Small intestine (tissue), 7 donors: ENCODE results near the gene KCTD10. TPM values are rescaled to one million over a fixed set of nuclear protein-coding genes. Genes with fewer than 3 reads are reported as not detected.

Experiments used
- DNase-seq, 2 donors: peaks; one replicate each; pipeline versions ENCODE4 v3.0.0 to v3.0.0-alpha.2; 2013
- FAIRE-seq: peaks from 2 replicates; lab custom pipeline; 2012; peaks lifted over from hg19 to GRCh38; lab: Jason Lieb, UNC
- H3K27ac ChIP-seq, 3 donors: one replicate each; pipeline ENCODE4 v1.5.1; 2013; ENCODE audit warnings: low read length in 2 of 3, mild to moderate bottlenecking in 2 of 3, control low read depth in 1 of 3, inconsistent platforms in 1 of 3, low read depth in 1 of 3, moderate library complexity in 1 of 3
- H3K27me3 ChIP-seq, 3 donors: one replicate each; pipeline ENCODE4 v1.6.1; 2013; ENCODE audit warnings: low read length in 3 of 3, inconsistent platforms in 1 of 3; ENCODE audit not compliant: control insufficient read depth in 3 of 3, insufficient read depth in 3 of 3
- H3K36me3 ChIP-seq, 3 donors: one replicate each; pipeline ENCODE4 v1.6.1; 2013; ENCODE audit warnings: low read length in 3 of 3, inconsistent platforms in 1 of 3, low read depth in 1 of 3, mild to moderate bottlenecking in 1 of 3, moderate library complexity in 1 of 3; ENCODE audit not compliant: control insufficient read depth in 3 of 3, insufficient read depth in 2 of 3
- H3K4me1 ChIP-seq, 3 donors: one replicate each; pipeline ENCODE4 v1.6.1; 2013; ENCODE audit warnings: low read length in 2 of 3, inconsistent platforms in 1 of 3, low read depth in 1 of 3, mild to moderate bottlenecking in 1 of 3, moderate library complexity in 1 of 3; ENCODE audit not compliant: control insufficient read depth in 3 of 3, insufficient read depth in 2 of 3
- H3K4me3 ChIP-seq, 3 donors: one replicate each; pipeline ENCODE4 v1.5.1; 2013; ENCODE audit warnings: low read length in 3 of 3, control low read depth in 1 of 3, inconsistent platforms in 1 of 3, low read depth in 1 of 3, mild to moderate bottlenecking in 1 of 3, moderate library complexity in 1 of 3
- H3K9me3 ChIP-seq, 2 donors: one replicate each; pipeline ENCODE4 v1.6.1; 2013; ENCODE audit warnings: low read depth in 1 of 2, low read length in 1 of 2; ENCODE audit not compliant: control insufficient read depth in 2 of 2, insufficient read depth in 1 of 2
- WGBS, 3 donors: extraction: QIAGEN DNeasy Blood & Tissue Kit; methylation state at CpG; one replicate each; pipeline ENCODE4 v1.1.7; 2013; 5-methylcytosine and 5-hydroxymethylcytosine counted together
- polyA plus RNA-seq, 4 donors: library from polyadenylated mRNA; stranded (reverse) in 3 of 4; unstranded in 1 of 4; fragments of 200-250 nt in 3 of 4; fragments of 120-200 nt in 1 of 4; gene quantifications; one replicate each; pipeline versions ENCODE4 v1.2.1 to v1.2.3, GENCODE V29; 2013
- donor health status: healthy with polysubstance abuse.
- donor health status: control.
- donor health status: control.
- donor health status: Bipolar disorder and iron deficiency.
- donor health status: healthy.

Gene KCTD10
- polyA plus RNA-seq, 4 donors, result 14.3 to 28.4 (median 19.0) TPM

- no peaks in the 10 kb centered on the region for H3K4me1 ChIP-seq
- H3K27me3 ChIP-seq, result no peaks in the 10 kb centered on the region
- H3K4me3 ChIP-seq, result no peak overlapping the region
- FAIRE-seq (no peak), DNase-seq (no peak)
- H3K36me3 ChIP-seq, result peaks cover 18 to 45% (median 32%) of the 10 kb centered on the region in 3 donors
- no peak overlapping the region for H3K27ac ChIP-seq
- no peaks in the 10 kb centered on the region for H3K9me3 ChIP-seq
Observed at GRCh38 chr12:109493090-109493489, 16.0 kb upstream of the KCTD10 start.

GRCh38 chr12:109492371-109492770, 15.3 kb upstream of the KCTD10 start:
- no peak for DNase-seq
- no peaks in the 10 kb centered on the region for H3K27me3 ChIP-seq
- peaks cover 18 to 48% (median 38%) of the 10 kb centered on the region in 3 donors for H3K36me3 ChIP-seq
- no peak overlapping the region for H3K27ac ChIP-seq
- whole genome bisulfite sequencing, 3 donors, result 80 to 98% (median 94%) methylated on average over 5 of the region's 5 CpGs
- no peak overlapping the region for H3K4me3 ChIP-seq
- H3K9me3 ChIP-seq, result no peaks in the 10 kb centered on the region
- FAIRE-seq, result no peak
- no peaks in the 10 kb centered on the region for H3K4me1 ChIP-seq

- DNase-seq (no peak), FAIRE-seq (no peak)
- H3K4me1 ChIP-seq, result no peaks in the 10 kb centered on the region
- no peak overlapping the region for H3K27ac ChIP-seq
- H3K36me3 ChIP-seq, result peaks cover 18 to 55% (median 39%) of the 10 kb centered on the region in 3 donors
- no peaks in the 10 kb centered on the region for H3K9me3 ChIP-seq
- 94 to 96% (median 96%) methylated on average over 4 of the region's 4 CpGs for WGBS, 3 donors
- no peaks in the 10 kb centered on the region for H3K27me3 ChIP-seq
- no peak overlapping the region for H3K4me3 ChIP-seq
Observed at GRCh38 chr12:109491671-109492070, 14.6 kb upstream of the KCTD10 start.

- Histone ChIP-seq H3K27ac (no peak overlapping the region), H3K9me3 (no peaks in the 10 kb centered on the region), H3K36me3 (peaks cover 22 to 60% (median 45%) of the 10 kb centered on the region in 3 donors), H3K4me3 (no peak overlapping the region), H3K27me3 (no peaks in the 10 kb centered on the region), H3K4me1 (no peaks in the 10 kb centered on the region)
- 83 to 89% (median 85%) methylated on average over 1 of the region's 1 CpG for WGBS, 3 donors
- DNase-seq, result no peak
- FAIRE-seq, result no peak
Observed at GRCh38 chr12:109489955-109490565, 13.0 kb upstream of the KCTD10 start.

DNA sequence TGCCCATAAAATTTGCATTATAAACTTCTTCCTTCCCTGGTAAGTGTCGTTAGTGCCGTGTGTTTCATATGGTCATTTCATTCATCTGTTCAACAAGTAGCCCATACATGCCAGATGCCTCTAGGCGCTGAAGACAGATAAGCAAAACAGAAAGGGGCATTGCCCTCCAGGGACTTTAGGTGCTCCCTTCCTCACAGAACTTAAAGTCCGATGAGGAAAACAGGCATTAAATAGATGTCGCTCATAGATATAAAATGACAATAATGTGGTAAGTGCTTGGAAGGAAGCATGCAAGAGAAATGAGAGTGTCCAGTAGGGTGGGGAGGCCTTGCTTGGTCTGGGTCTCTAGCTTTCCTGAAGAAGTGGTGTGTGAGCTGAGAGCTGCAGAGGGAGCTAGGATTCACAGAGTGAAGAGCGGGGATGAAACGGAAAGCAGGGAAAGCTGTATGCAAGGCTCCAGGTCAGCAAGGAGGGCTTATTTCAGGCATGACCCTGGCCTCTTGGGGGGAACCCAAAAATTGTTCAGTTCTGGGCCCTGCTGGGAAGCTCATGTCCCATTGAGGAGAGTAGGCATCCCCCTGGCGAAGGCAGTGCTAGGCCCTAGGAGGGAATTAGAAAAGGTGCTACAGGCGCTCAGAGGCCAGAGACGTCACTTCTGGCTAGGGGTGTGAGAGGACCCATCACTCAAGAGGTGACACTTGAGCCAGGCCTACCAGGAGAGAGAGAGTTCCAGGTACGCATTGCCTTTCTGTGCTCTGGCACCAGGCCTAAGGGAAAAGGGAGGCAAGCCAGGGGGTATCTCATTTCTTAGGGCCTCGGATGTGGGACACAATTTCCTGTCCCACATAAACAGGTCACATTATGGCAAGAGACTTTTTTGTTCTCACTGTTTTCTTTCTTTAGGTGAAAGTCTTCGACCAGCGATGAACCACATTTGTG, 12.2 kb upstream of the KCTD10 start:
- H3K36me3 ChIP-seq, result peaks cover 22 to 65% (median 41%) of the 10 kb centered on the region in 3 donors
- FAIRE-seq, result no peak
- no peaks in the 10 kb centered on the region for H3K9me3 ChIP-seq
- H3K4me3 ChIP-seq, result no peak overlapping the region
- H3K27ac ChIP-seq, result no peak overlapping the region
- no peaks in the 10 kb centered on the region for H3K4me1 ChIP-seq
- H3K27me3 ChIP-seq, result no peaks in the 10 kb centered on the region
- no peak for DNase-seq
- 95 to 98% (median 96%) methylated on average over 14 of the region's 14 CpGs for whole genome bisulfite sequencing, 3 donors

GRCh38 chr12:109488051-109488665, 11.1 kb upstream of the KCTD10 start:
- no peak for FAIRE-seq
- Histone ChIP-seq H3K4me3 (no peak overlapping the region), H3K27ac (no peak overlapping the region), H3K4me1 (no peaks in the 10 kb centered on the region), H3K9me3 (no peaks in the 10 kb centered on the region), H3K27me3 (no peaks in the 10 kb centered on the region), H3K36me3 (peaks cover 21 to 64% (median 44%) of the 10 kb centered on the region in 3 donors)
- no peak for DNase-seq
- 86 to 93% (median 91%) methylated on average over 7 of the region's 7 CpGs for WGBS, 3 donors

GRCh38 chr12:109487181-109488050, 10.3 kb upstream of the KCTD10 start:
- 91 to 93% (median 92%) methylated on average over 9 of the region's 9 CpGs for WGBS, 3 donors
- Histone ChIP-seq H3K27me3 (no peaks in the 10 kb centered on the region), H3K36me3 (peaks cover 19 to 60% (median 44%) of the 10 kb centered on the region in 3 donors), H3K27ac (no peak overlapping the region), H3K4me1 (no peaks in the 10 kb centered on the region), H3K9me3 (no peaks in the 10 kb centered on the region), H3K4me3 (no peak overlapping the region)
- FAIRE-seq, result no peak
- no peak for DNase-seq
